Fibroblast of mammary gland (primary cell): ENCODE results near the gene FAF2.
A peak's percentile ranks its signal among the peaks of the same experiment; 100 is the strongest.

Experiments
- DNase-seq: peaks from one replicate; pipeline ENCODE4 v3.0.0-alpha.2; 2010; ENCODE audit warnings: low read depth
- H3K4me3 ChIP-seq: 2 replicates; pipeline ENCODE4 v1.5.1; 2011; ENCODE audit warnings: low read depth, mild to moderate bottlenecking, low read length, moderate library complexity; ENCODE audit not compliant: control insufficient read depth
- TF ChIP-seq, protein P1 (sequence below): conservative IDR thresholded peaks from 2 replicates; pipeline ENCODE4 v1.5.1; 2011; ENCODE audit warnings: low read depth, low read length, inconsistent platforms; ENCODE audit not compliant: control insufficient read depth, insufficient read depth

FAF2 gene

GRCh38 chr5:176528761-176529115, 80.6 kb downstream of the FAF2 start:
- no peak for DNase-seq
- TF ChIP-seq, protein P1, sequence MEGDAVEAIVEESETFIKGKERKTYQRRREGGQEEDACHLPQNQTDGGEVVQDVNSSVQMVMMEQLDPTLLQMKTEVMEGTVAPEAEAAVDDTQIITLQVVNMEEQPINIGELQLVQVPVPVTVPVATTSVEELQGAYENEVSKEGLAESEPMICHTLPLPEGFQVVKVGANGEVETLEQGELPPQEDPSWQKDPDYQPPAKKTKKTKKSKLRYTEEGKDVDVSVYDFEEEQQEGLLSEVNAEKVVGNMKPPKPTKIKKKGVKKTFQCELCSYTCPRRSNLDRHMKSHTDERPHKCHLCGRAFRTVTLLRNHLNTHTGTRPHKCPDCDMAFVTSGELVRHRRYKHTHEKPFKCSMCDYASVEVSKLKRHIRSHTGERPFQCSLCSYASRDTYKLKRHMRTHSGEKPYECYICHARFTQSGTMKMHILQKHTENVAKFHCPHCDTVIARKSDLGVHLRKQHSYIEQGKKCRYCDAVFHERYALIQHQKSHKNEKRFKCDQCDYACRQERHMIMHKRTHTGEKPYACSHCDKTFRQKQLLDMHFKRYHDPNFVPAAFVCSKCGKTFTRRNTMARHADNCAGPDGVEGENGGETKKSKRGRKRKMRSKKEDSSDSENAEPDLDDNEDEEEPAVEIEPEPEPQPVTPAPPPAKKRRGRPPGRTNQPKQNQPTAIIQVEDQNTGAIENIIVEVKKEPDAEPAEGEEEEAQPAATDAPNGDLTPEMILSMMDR = no peak
- no peak overlapping the region for H3K4me3 ChIP-seq

- no peak for DNase-seq
- TF ChIP-seq, protein P1 = no peak
- H3K4me3 ChIP-seq = no peak overlapping the region
Measured at GRCh38 chr5:176529116-176529740, 81.0 kb downstream of the FAF2 start.

- no peak for DNase-seq
- TF ChIP-seq, protein P1 = no peak
- H3K4me3 ChIP-seq = no peak overlapping the region
Measured at GRCh38 chr5:176529741-176530141, 81.6 kb downstream of the FAF2 start.

GRCh38 chr5:176530393-176530982, 82.3 kb downstream of the FAF2 start:
- DNase-seq = no peak
- no peak overlapping the region for H3K4me3 ChIP-seq
- TF ChIP-seq, protein P1 = no peak

DNA sequence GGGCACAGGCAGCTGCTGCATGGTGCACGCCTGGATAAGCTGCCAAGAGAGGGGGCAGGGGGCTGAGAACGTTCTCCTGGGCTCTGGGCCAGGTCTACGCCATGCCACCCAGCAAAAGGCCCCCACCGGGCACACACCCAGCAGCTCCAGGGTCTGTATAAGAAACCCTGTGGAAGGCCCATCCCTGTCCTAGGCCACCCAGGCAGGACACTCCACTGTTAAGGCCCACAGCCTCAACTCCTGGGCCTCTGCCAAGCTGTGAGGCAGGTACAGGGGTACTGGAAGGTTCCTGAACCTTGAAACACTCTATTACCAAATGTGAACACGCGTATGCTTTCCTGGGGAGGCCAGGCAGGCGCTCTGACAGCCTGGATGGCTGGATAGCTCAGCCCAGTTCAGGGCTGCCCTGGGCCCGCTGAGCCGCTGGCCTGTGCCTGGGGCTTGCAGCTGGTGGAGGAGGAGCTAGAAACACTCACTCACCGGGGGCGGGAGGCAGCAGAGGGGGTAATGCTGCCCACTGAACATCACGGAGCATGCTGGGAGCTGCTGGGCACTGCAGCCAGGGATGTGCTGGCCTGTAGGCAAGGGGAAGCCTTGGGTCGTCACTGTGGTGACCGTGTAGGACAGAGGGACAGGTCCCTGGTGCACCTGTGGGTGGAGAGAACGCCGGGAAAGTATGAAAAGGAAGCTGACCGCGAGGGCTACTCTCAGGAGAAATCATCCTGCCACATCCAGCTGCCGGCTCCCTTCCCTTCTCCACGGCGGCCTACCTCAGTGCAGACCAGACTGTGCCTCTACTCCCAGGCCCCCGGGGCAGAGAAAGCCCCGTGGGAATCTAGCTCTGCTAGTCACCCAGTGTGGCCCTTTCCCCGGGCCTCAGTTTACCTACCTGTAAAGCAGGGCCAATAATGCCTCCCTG, 83.1 kb downstream of the FAF2 start:
- TF ChIP-seq, protein P1 = no peak
- peak; percentile 60 for DNase-seq
- no peak overlapping the region for H3K4me3 ChIP-seq

- TF ChIP-seq, protein P1 = no peak
- DNase-seq = no peak
- H3K4me3 ChIP-seq = no peak overlapping the region
Measured at GRCh38 chr5:176531902-176532493, 83.8 kb downstream of the FAF2 start.
